GM21825 (cell line): ENCODE data around the gene RNF169.
"Not testable (repeated sequence)": the region's sequence is repeated elsewhere in the genome, so short reads cannot be mapped to it uniquely, and the experiment has no call there.

Experiments used
- ATAC-seq: cut with Tn5 transposase; IDR thresholded peaks from one replicate; pipeline ENCODE4 v1.9.1; 2021; ENCODE audit warnings: mild to moderate bottlenecking, moderate library complexity; ENCODE audit not compliant: unreplicated experiment

Gene RNF169

GRCh38 chr11:74818283-74818946 lies 69.8 kb downstream of the RNF169 start:
- no peak for ATAC-seq

GRCh38 chr11:74819400-74819799 lies 70.8 kb downstream of the RNF169 start:
- ATAC-seq = no peak

- no peak for ATAC-seq
Observed at GRCh38 chr11:74820763-74821162, 72.1 kb downstream of the RNF169 start.

- no peak for ATAC-seq
Observed at GRCh38 chr11:74822170-74822569, 73.5 kb downstream of the RNF169 start.

GRCh38 chr11:74824285-74824982 lies 75.8 kb downstream of the RNF169 start:
- ATAC-seq = no peak

GRCh38 chr11:74825596-74825995 lies 76.9 kb downstream of the RNF169 start:
- not testable (repeated sequence) for ATAC-seq

GRCh38 chr11:74826901-74827300 lies 78.3 kb downstream of the RNF169 start:
- no peak for ATAC-seq

- no peak for ATAC-seq
Observed at GRCh38 chr11:74837191-74837590, 88.5 kb downstream of the RNF169 start.

- ATAC-seq = no peak
Observed at GRCh38 chr11:74838188-74838587, 89.5 kb downstream of the RNF169 start.

- no peak for ATAC-seq
Observed at GRCh38 chr11:74839446-74839845, 90.8 kb downstream of the RNF169 start.

- no peak for ATAC-seq
Observed at GRCh38 chr11:74839971-74840370, 91.3 kb downstream of the RNF169 start.

- no peak for ATAC-seq
Observed at GRCh38 chr11:74840486-74840885, 91.8 kb downstream of the RNF169 start.

GRCh38 chr11:74842967-74843366 lies 94.3 kb downstream of the RNF169 start:
- ATAC-seq = no peak

- ATAC-seq = no peak
Observed at GRCh38 chr11:74844072-74844471, 95.4 kb downstream of the RNF169 start.

GRCh38 chr11:74844865-74845264 lies 96.2 kb downstream of the RNF169 start:
- ATAC-seq = no peak

- ATAC-seq = no peak
Observed at GRCh38 chr11:74845978-74846517, 97.4 kb downstream of the RNF169 start.

GRCh38 chr11:74846770-74847169 lies 98.1 kb downstream of the RNF169 start:
- no peak for ATAC-seq

- no peak for ATAC-seq
Observed at GRCh38 chr11:74847395-74847794, 98.7 kb downstream of the RNF169 start.

GRCh38 chr11:74847895-74848294 lies 99.2 kb downstream of the RNF169 start:
- ATAC-seq = no peak

- ATAC-seq = no peak
Observed at GRCh38 chr11:74849525-74850391, 101.1 kb downstream of the RNF169 start.

- ATAC-seq = no peak
Observed at GRCh38 chr11:74853223-74853622, 104.6 kb downstream of the RNF169 start.
